Activated gamma-delta T cell (primary cell): ENCODE measurements around the gene TWNK.
"Not testable (repeated sequence)": the region's sequence is repeated elsewhere in the genome, so short reads cannot be mapped to it uniquely, and the experiment has no call there.

Source experiments
- DNase-seq: peaks from one replicate; lab custom pipeline; 2025; lab: John Stamatoyannopoulos, UW

TWNK gene

GRCh38 chr10:101030496-101031127 is 43.3 kb downstream of the TWNK start:
- no peak for DNase-seq

- DNase-seq = peak; percentile 81
These were observed 43.9 kb downstream of the TWNK start, which contains the start of the genes PDZD7 and SFXN3 for GRCh38 chr10:101031128-101031795. PDZD7 (minus strand) TSS chr10:101031129; CDS start chr10:101030219, 910 bp downstream. SFXN3 (plus strand) TSS chr10:101031234; CDS start chr10:101034695, 3,461 bp downstream.

GRCh38 chr10:101031796-101032636 is 44.7 kb downstream of the TWNK start:
- peak; percentile 78 for DNase-seq

- DNase-seq = no peak
These were observed 45.4 kb downstream of the TWNK start for GRCh38 chr10:101032637-101033224.

GRCh38 chr10:101033276-101033675 is 45.9 kb downstream of the TWNK start:
- DNase-seq = no peak

GRCh38 chr10:101034404-101034803 is 47.1 kb downstream of the TWNK start:
- DNase-seq = not testable (repeated sequence)

GRCh38 chr10:101035314-101035713 is 48.0 kb downstream of the TWNK start:
- no peak for DNase-seq

GRCh38 chr10:101035916-101036702 is 48.8 kb downstream of the TWNK start:
- no peak for DNase-seq

- no peak for DNase-seq
These were observed 49.4 kb downstream of the TWNK start for GRCh38 chr10:101036726-101037125.

GRCh38 chr10:101038484-101038883 is 51.1 kb downstream of the TWNK start:
- DNase-seq = no peak

GRCh38 chr10:101040061-101040460 is 52.7 kb downstream of the TWNK start:
- no peak for DNase-seq

- no peak for DNase-seq
These were observed 53.5 kb downstream of the TWNK start for GRCh38 chr10:101040851-101041250.

GRCh38 chr10:101041252-101041761 is 54.0 kb downstream of the TWNK start:
- DNase-seq = no peak

- DNase-seq = no peak
These were observed 54.8 kb downstream of the TWNK start for GRCh38 chr10:101042118-101042517.

GRCh38 chr10:101042667-101043362 is 55.5 kb downstream of the TWNK start:
- peak; percentile 27 for DNase-seq

GRCh38 chr10:101043363-101043707 is 56.0 kb downstream of the TWNK start:
- no peak for DNase-seq
